ENCODE results near the gene PI4KA. TPM values are rescaled to one million over a fixed set of nuclear protein-coding genes. Genes with fewer than 3 reads are reported as not detected.
"Not testable (repeated sequence)": the region's sequence is repeated elsewhere in the genome, so short reads cannot be mapped to it uniquely, and the experiment has no call there.

PI4KA gene
- total RNA-seq, 1 donor from 2014 or later: 150 TPM

- no peak overlapping the region for H3K4me3 ChIP-seq
- intact Hi-C loops (cut with DNase I): no loop called here
- no peaks in the 10 kb centered on the region for H3K9me3 ChIP-seq
- H3K36me3 ChIP-seq: peaks cover 52 to 62% of the 10 kb centered on the region in 2 donors
- H3K4me1 ChIP-seq: no peaks in the 10 kb centered on the region
- TF ChIP-seq, protein P1, sequence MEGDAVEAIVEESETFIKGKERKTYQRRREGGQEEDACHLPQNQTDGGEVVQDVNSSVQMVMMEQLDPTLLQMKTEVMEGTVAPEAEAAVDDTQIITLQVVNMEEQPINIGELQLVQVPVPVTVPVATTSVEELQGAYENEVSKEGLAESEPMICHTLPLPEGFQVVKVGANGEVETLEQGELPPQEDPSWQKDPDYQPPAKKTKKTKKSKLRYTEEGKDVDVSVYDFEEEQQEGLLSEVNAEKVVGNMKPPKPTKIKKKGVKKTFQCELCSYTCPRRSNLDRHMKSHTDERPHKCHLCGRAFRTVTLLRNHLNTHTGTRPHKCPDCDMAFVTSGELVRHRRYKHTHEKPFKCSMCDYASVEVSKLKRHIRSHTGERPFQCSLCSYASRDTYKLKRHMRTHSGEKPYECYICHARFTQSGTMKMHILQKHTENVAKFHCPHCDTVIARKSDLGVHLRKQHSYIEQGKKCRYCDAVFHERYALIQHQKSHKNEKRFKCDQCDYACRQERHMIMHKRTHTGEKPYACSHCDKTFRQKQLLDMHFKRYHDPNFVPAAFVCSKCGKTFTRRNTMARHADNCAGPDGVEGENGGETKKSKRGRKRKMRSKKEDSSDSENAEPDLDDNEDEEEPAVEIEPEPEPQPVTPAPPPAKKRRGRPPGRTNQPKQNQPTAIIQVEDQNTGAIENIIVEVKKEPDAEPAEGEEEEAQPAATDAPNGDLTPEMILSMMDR (IDR thresholded peaks at IDR 0.05): no peak
- H3K27ac ChIP-seq: no peak overlapping the region
- no peaks in the 10 kb centered on the region for H3K27me3 ChIP-seq
- DNase-seq (ENCODE audit: low spot score in 2 of 2): no peak
Measured at GRCh38 chr22:20724676-20725454, 133.7 kb downstream of the PI4KA start.

GRCh38 chr22:20721409-20722218, 137.0 kb downstream of the PI4KA start:
- TF ChIP-seq, protein P1 (IDR thresholded peaks at IDR 0.05): no peak
- Histone ChIP-seq H3K4me3 (no peak overlapping the region), H3K36me3 (peaks cover 40 to 50% of the 10 kb centered on the region in 2 donors), H3K4me1 (no peaks in the 10 kb centered on the region), H3K27ac (no peak overlapping the region), H3K9me3 (no peaks in the 10 kb centered on the region), H3K27me3 (no peaks in the 10 kb centered on the region)
- no peak for DNase-seq (ENCODE audit: low spot score in 2 of 2)
- intact Hi-C loops (cut with DNase I): no loop called here

DNA sequence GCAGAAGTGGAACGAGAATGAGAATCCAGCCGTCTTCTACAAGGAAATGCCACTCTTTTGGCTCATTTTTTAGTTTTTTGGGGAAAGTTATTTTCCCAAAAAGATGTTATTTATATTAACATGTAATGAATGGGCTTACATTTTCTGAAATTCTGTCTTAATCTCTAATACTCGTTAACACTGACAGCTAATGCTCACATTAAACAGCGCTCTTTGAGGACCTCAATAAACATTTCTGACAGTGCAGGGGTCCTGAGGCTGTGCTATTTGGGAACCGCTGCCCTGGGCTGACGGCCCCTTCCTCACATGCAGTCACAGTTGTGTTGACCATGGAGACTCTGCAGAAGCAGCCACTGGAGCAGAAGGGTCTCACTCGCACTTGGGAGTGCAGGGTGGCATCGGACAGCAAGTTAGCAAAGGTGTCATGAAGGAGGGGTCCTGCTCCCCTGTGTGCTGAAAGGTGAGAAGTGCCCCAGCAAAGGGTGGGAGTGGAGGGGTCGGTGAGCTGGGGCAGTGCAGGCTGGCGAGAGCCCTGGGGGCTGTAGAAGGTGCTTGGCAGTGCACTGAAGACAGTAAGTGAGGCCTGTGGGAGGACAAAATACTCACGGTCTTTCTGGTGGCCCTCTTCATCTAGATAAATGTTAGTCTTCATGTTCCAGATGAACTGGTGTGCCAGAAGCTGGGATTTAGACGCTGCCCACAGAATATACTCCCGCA, 137.8 kb downstream of the PI4KA start:
- Histone ChIP-seq H3K27me3 (no peaks in the 10 kb centered on the region), H3K4me3 (no peak overlapping the region), H3K36me3 (peaks cover 33 to 45% of the 10 kb centered on the region in 2 donors), H3K27ac (no peak overlapping the region), H3K4me1 (no peaks in the 10 kb centered on the region), H3K9me3 (no peaks in the 10 kb centered on the region)
- TF ChIP-seq, protein P1 (IDR thresholded peaks at IDR 0.05): no peak
- no peak for DNase-seq (ENCODE audit: low spot score in 2 of 2)
- intact Hi-C loops (cut with DNase I): no loop called here

DNA sequence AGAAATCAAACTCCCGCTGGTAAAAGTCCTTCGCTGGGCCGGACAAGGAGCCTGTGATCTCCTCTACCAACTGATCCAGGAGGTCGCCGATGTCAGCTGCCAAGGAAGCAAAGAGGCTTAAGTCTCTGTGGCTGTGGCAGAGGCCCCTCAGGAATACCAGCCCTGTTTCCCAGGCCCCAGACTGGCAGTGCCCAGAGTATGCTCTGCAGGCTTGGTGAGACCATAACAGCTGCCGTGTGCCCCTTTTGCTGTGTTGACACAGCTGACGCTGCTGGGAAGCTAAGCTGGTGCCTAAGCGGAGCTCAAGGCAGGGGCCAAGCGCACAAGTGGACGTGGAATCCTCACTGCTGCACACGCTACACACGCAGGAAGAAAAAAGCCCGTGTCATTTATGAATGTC, 139.9 kb downstream of the PI4KA start:
- H3K9me3 ChIP-seq; intact Hi-C loops (cut with DNase I); H3K27ac ChIP-seq; H3K4me1 ChIP-seq; H3K4me3 ChIP-seq; DNase-seq (ENCODE audit: low spot score in 2 of 2); H3K27me3 ChIP-seq: not testable (repeated sequence)
- peaks cover 38 to 46% of the 10 kb centered on the region in 2 donors for H3K36me3 ChIP-seq

DNA sequence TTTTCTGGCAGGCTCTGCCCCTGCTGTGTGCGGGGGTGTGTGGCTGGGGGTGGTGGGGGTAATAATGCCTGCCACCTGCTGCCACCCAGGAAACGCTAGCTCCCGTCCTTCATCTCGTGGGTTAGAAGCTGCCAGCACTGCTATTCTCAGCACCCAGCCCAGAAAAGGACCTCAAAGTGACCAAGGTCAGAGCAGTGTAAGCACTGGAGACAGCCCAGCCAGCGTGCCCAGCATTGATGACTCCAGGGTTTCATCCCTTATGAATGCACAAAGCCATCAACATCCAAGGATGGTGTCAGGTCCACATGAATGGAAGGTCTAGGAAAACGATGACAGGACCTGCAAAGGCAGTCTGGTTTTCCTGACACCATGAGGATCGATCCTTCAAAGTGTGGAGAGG, 140.6 kb downstream of the PI4KA start:
- peaks cover 41 to 48% of the 10 kb centered on the region in 2 donors for H3K36me3 ChIP-seq
- H3K27ac ChIP-seq; H3K27me3 ChIP-seq; H3K9me3 ChIP-seq; intact Hi-C loops (cut with DNase I); H3K4me1 ChIP-seq; H3K4me3 ChIP-seq; DNase-seq (ENCODE audit: low spot score in 2 of 2): not testable (repeated sequence)

- H3K4me3 ChIP-seq; H3K9me3 ChIP-seq; H3K4me1 ChIP-seq; intact Hi-C loops (cut with DNase I); H3K27me3 ChIP-seq; H3K27ac ChIP-seq; DNase-seq (ENCODE audit: low spot score in 2 of 2): not testable (repeated sequence)
- H3K36me3 ChIP-seq: peaks cover 42 to 50% of the 10 kb centered on the region in 2 donors
Measured at GRCh38 chr22:20717213-20717866, 141.3 kb downstream of the PI4KA start.

DNA sequence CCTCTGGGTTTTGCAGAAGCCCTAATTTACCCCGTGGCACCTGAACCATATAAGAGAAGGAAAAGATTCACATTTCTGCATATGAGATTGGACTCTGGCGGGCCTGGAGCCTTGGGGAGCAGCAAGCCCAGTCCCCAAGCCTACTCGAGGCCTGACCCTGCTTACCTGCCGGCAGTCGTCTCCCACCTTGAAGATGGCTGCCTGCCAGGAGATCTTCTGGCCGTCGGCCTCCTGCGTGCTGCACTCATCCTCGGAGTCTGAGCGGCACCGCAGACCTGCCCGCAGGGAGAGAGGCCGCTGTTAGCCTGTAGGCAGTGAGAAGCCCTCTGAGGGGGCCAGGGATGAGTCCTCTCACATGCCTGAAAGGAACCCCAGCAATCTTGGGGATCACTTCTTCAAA, 145.5 kb downstream of the PI4KA start:
- intact Hi-C loops (cut with DNase I); H3K27me3 ChIP-seq; H3K9me3 ChIP-seq; H3K4me3 ChIP-seq; H3K27ac ChIP-seq; DNase-seq (ENCODE audit: low spot score in 2 of 2); H3K4me1 ChIP-seq: not testable (repeated sequence)
- peaks cover 23 to 43% of the 10 kb centered on the region in 2 donors for H3K36me3 ChIP-seq

- intact Hi-C loops (cut with DNase I); H3K27me3 ChIP-seq; DNase-seq (ENCODE audit: low spot score in 2 of 2); H3K9me3 ChIP-seq; H3K27ac ChIP-seq; H3K4me1 ChIP-seq; H3K4me3 ChIP-seq: not testable (repeated sequence)
- H3K36me3 ChIP-seq: peaks cover 10 to 30% of the 10 kb centered on the region in 2 donors
Measured at GRCh38 chr22:20709966-20710365, 148.6 kb downstream of the PI4KA start.

DNA sequence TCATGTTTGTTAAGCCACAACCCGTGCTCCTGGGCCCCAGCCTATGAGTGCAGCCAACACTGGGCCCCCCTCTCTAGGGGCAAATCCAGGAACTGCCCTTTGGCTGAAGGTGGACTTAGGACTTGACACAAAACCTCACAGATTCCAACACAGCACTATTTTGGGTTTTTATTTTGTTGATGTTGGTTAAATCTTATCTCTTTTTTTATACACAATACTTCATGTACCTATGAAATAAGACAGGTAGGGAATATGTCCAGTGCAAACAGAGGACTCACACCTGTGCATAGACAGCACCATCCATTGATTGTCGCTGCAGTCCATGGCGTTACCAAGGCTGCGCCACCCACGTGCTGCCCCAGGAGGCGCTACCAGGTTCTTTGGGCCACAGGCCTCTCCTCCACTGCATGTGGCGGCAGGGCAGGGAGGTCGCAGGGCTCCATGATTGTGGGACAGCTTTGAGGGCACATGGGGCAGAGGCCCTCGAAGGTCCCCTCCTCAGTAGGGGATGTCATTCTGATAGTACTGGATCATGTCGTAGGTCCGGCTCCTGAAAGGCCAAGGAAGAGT, 151.0 kb downstream of the PI4KA start:
- DNase-seq (ENCODE audit: low spot score in 2 of 2); H3K27ac ChIP-seq; H3K4me1 ChIP-seq; intact Hi-C loops (cut with DNase I); H3K4me3 ChIP-seq; H3K27me3 ChIP-seq; H3K9me3 ChIP-seq: not testable (repeated sequence)
- H3K36me3 ChIP-seq: peaks cover 6 to 17% of the 10 kb centered on the region in 2 donors
